PC-3 (cell line): ENCODE measurements around the gene FAM107B.

Source experiments
- CTCF ChIP-seq: fragments of 300-600 bp; sonication (generic); conservative IDR thresholded peaks from 2 replicates; pipeline ENCODE4 v1.5.1; 2017; ENCODE audit warnings: antibody characterized with exemption, low read depth, mild to moderate bottlenecking, low read length
- EZH2 ChIP-seq: fragments of 300-600 bp; sonication (generic); IDR thresholded peaks from one replicate; pipeline ENCODE4 v1.6.1; 2017; ENCODE audit warnings: antibody characterized with exemption, mild to moderate bottlenecking, low read length; ENCODE audit not compliant: unreplicated experiment
- EZH2phosphoT487 ChIP-seq: fragments of 300-600 bp; sonication (generic); IDR thresholded peaks from 2 replicates; pipeline ENCODE4 v1.6.1; 2018; ENCODE audit warnings: mild to moderate bottlenecking, antibody characterized with exemption, low read length, borderline replicate concordance

- no peak for TF ChIP-seq CTCF
- TF ChIP-seq EZH2 = no peak
- TF ChIP-seq EZH2phosphoT487 = no peak
Observed at GRCh38 chr10:14623931-14624330, 150.8 kb downstream of the FAM107B start.
